HG02642 (cell line): Measurements from ENCODE around the gene ATAD3A.

Experiments used
- ATAC-seq: cut with Tn5 transposase; IDR thresholded peaks from one replicate; pipeline ENCODE4 v1.9.1; 2021; ENCODE audit warnings: mild to moderate bottlenecking; ENCODE audit not compliant: unreplicated experiment, poor library complexity

The ATAD3A gene

GRCh38 chr1:1573843-1574720 lies 62.1 kb downstream of the ATAD3A start:
- ATAC-seq = peak; percentile 69

DNA sequence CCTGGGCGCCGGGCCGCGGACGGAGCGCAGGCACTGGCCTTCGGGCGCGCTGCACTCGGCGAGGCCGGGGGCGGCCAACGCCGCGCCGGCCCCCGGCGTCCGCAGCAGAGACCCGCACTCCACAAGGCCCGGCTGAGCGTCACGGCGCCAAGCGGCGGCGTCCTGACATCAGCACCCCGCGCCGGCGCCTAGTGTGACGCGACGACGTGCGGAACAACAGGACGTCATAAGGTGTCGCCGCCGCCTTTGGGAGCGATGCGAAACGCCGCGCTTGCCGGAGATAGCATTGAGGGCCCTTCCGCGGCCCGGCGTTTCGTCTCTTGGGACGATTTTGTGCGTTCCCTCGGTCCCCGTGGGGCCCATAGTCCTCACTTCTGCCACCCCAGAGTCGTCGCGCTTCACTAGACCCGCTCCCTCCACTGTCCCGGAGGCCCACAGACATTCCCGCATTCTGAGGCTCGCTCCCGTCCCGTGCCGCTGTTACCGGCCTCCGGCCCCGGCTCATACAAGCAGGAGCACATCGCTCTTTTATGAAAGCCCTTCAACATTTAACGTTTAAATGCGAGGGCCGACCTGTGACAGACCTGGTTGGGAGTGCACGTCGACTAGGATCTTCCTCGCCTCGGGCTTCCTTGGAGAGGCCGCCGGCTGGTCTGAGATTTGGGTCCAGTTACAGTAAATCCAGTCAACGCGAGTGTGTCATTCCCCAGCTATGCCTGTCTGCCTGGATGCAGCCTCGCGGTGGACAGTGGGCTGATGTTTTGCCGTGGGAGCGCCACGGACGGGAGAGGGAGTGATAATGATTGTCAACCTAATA lies 63.0 kb downstream of the ATAD3A start, which contains the start of gene SSU72:
Gene SSU72, minus strand, starts transcription at position 143 of the 817 bp plus-strand sequence. CDS start 306 bp downstream, outside the sequence.
- ATAC-seq = peak; percentile 84

- no peak for ATAC-seq
Observed at GRCh38 chr1:1577367-1578011, 65.5 kb downstream of the ATAD3A start.

GRCh38 chr1:1578371-1578940 lies 66.5 kb downstream of the ATAD3A start:
- ATAC-seq = no peak

GRCh38 chr1:1582585-1583346 lies 70.8 kb downstream of the ATAD3A start:
- no peak for ATAC-seq

DNA sequence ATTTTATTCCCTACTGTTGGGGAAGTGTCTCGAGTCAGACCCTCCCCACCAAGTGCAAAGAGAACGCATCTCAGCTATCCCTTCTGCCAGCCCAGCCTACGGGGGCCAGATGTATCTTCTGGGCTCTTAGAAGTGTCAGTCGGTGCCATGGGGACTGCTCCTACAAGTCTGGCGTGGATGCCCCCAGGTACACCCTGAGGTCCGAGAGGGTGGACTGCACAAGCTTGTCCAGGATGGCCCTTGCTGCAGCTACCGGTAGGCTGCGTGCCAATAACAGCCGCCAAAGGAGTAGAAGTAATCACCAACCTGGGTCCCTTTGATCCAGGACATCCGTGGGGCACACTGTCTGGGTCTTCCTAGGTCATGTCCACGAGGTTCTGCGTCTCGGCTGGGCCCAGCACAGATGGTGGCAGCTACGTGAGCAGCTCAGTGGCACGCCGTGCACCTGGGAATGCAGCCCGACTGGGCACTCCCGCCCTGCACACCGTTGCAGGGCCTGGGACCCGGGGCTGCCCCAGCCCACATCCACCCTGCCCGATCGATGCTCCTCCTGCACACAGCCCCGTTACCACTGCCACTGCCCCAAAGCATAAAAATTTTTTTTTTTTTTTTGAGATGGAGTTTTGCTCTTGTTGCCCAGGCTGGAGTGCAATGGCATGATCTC lies 71.5 kb downstream of the ATAD3A start:
- ATAC-seq = no peak
